NCI-H748 treated with DMSO at 0.1 percent for 48 hours (cell line): ENCODE data around the gene TCERG1L.

Experiments
- DNase-seq: peaks from one replicate; lab custom pipeline; 2025; lab: John Stamatoyannopoulos, UW

TCERG1L gene

GRCh38 chr10:131315344-131315743, 3.8 kb upstream of the TCERG1L start:
- no peak for DNase-seq

GRCh38 chr10:131314799-131315198, 3.3 kb upstream of the TCERG1L start:
- no peak for DNase-seq

GRCh38 chr10:131314148-131314547, 2.6 kb upstream of the TCERG1L start:
- DNase-seq, result no peak

GRCh38 chr10:131313377-131313776, 1.9 kb upstream of the TCERG1L start:
- no peak for DNase-seq

- no peak for DNase-seq
Measured at GRCh38 chr10:131312478-131312836, 936 bp upstream of the TCERG1L start.

DNA sequence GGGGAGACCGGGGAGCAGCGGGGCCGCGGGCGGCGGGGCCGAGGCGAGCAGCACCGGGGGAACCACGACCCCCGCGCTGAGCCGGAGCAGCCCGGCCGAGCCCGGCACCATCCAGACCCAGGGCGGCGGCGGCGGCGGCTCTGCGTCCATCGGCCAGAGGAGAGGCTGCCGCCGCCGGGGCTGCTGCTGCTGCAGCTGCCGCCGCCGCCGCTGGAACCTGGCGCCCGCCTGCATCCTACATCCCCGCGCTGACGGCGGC, 190 bp downstream of the TCERG1L start:
- no peak for DNase-seq

DNA sequence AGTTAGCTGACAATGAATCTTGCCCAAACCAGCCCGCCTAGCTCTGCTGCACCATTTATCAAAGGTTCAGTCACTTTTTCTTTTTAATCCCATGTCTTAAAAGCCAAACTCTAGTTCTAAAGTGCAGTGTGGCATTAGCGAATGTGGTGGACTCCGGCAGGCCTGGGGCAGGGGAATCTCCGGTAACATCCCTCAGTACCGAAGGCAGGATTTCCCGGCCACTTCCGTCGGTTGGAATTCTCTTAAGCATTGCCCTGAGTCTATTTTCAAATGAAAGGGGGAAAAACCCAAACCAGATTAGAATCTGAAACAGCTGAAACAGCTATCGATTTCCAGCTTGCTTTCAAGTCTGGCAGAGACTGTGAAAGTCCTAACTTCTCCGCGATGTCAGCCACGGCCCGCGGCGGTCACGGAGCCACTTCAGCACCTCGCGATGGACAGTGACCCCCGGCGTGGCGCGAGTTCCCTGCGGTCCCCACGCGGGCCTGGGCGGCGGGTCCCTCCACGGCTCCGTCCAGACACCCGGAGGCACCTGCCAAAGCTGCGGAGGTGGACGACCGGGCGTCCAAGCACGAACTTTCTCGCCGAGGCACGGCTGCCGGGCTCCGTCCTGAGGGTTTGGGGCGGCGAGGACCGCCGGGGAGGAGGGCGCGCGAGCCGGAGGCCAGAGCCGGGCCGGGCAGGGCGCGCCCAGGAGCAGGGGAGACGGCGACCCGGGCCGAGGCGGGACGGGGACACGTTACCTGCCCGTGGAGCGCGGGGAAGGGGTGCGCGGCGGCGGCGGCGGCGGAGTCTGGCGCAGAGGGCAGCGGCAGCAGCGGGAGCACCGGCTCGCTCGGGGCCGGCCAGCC, 745 bp downstream of the TCERG1L start:
- no peak for DNase-seq

GRCh38 chr10:131310142-131310541, 1.4 kb downstream of the TCERG1L start:
- peak; percentile 14 for DNase-seq

DNA sequence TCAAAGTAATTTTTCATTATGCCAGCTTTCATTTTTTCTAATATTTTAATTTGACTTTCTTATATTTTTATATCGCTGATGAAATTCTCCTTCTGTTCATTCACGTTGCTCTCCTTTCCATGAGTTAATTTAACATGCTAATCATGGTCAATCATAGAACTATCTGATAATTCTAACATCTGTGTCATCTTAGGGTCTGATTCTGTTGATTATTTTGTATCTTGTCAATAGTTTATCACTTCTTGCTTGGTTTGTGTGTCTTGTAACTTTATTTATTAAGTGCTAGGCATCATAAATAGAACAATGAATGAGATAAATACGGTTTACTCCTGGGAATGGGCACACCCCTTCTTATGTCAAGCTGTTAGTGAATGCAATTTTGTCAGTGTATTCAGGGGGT, 11.0 kb downstream of the TCERG1L start:
- no peak for DNase-seq

DNA sequence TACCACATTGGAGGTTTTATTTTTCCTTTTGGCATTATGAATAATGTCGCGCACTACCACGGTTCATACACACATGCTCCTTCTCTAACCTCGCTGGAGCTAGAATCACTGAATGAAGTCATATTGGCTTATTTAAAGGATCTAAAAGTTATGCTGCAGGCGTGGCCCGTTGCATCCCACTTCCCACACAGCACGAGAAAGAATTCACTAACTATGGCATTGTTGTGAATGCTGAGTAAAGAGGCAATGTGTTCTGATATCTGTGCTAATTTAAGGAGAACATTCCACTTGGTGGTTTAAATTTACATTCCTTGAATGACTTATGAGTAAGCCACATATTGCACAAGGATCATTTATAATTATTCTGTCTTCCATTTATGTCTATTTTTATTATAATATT, 20.7 kb downstream of the TCERG1L start:
- no peak for DNase-seq

- DNase-seq, result no peak
Measured at GRCh38 chr10:131288648-131289047, 22.9 kb downstream of the TCERG1L start.

DNA sequence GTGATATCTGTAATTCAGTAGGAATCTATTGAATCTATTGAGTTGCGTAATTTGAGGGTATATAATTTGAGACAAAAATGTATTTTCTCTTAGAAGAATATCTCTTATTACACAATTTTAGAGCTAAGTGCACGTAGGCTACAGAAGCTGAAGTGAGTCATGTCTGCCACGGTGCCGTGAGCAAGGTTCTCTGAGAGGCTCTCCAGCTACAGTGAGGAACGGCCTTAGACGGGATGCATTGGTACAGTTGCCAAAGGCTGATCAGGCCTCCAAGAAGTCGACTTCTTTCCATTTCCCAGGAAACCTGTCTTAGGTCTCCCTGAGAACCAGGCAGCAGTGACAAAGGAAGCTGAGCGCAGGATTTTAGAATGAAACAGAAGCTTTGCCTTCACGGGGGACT, 28.6 kb downstream of the TCERG1L start:
- DNase-seq, result no peak

DNA sequence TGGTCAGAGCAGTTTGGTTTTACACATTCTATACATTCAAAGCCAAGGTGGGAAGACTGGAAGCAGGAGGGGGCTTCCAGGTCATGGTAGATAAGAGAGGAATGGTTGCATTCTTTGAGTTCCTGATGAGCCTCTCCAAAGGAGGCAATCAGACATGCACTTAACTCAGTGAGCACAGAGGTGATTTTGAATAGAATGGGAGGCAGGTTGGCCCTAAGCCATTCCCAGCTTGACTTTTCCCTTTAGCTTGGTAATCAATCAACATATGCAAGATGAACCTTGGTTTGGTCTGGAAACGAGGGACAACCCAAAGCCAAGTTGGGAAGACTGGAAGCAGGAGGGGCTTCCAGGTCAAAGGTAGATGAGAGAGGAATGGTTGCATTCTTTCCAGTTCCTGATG, 31.4 kb downstream of the TCERG1L start:
- DNase-seq, result no peak

GRCh38 chr10:131279516-131279915, 32.0 kb downstream of the TCERG1L start:
- no peak for DNase-seq

- no peak for DNase-seq
Measured at GRCh38 chr10:131277969-131278368, 33.6 kb downstream of the TCERG1L start.

- DNase-seq, result no peak
Measured at GRCh38 chr10:131277278-131277677, 34.2 kb downstream of the TCERG1L start.

DNA sequence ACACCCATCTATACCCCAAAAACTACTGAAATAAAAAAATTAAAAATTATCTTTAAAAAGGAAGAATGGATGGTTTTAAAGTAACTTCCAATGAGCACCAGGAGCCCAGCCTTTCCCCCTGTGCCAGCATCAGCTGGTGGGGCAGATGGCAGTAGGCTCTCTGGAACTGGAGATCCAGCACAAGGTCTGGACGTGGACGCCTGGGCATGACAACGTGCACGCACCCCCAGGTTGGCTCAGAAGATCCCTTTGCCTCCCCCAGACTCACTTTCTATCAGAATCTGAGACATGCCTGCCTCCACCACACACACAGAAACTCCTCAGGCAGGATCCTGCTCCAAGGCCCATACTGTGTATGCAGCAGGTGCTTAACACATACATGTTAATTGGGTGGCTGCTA, 35.8 kb downstream of the TCERG1L start:
- DNase-seq, result no peak

GRCh38 chr10:131274883-131275282, 36.6 kb downstream of the TCERG1L start:
- no peak for DNase-seq

- no peak for DNase-seq
Measured at GRCh38 chr10:131274133-131274880, 37.2 kb downstream of the TCERG1L start.

- no peak for DNase-seq
Measured at GRCh38 chr10:131273476-131273875, 38.0 kb downstream of the TCERG1L start.

DNA sequence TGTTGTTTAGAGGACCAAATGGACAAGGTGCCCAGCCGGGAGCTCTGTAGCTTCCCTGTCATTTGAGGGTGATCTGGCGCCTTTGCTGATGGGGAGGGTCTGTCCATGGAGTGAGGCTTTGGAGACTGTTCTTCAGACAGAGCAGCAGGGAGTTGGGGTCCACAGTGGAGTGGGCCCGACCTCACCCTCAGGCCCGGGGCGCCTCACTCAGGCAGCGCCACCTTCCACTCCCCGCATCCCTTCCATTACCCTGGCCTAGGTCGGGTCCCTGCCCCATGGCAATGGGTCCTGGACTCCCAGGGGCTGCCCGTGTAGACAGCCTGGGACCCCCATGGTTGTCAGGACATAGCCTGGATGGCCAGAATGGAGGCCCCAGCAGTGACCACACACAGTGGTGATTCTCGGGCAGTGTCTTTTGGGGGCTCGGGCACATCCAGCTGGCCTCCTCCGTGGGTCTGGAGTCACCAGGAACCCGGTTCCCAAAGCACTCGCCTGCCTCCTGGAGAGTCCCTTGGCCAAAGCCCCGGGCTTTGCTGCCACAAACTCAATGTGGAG, 38.5 kb downstream of the TCERG1L start:
- DNase-seq, result no peak

DNA sequence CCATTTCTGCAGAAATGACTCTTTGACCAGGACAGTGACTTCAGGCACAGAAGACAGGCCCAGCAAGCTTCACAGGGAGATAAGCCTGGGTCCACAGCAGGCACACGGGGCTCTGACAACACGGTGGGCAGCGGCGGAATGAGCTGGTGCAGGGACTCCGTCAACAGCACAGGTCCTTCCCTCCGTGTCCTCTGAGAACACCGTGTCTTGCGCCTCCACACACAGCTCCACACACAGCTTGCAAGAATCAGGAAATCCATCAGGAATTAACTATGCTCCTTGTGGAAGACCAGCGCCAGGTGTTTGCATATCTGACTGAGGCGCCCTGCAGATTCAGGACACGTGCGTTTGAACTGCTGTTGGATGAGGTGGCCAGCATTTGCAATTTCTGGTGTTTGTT, 39.6 kb downstream of the TCERG1L start:
- no peak for DNase-seq

DNA sequence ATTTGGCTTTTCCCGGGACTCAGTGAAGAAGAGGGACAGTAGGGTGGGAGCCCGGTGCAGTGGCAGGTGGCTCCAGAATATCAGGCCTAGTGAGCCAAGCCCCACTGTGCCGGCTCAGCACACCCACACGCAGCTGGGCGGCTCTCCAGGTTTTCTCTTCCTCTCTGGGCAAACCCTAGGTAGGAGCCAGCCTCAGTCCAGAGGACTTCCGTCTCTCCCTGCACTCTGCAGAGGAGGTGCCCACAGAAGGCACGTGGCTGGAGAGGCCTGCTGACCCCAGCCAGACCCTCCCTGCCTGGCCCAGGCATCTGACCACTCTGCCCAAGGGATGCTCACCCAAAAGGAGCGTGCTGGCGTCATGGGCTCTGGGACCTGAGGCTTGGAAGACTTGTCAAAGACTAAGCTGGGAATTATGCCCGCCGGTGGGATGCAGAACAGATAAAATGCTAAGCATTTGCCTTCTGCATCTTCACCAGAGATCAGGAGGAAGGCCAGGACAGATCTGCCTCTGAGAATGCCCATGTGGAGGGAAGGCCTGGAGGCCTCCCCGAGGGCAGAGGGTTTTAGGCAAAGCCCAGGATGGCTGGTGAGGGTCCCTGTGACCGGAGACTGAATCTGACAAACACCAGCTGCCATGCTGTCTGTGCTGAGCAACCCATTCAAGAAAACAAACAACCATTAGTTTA, 40.2 kb downstream of the TCERG1L start:
- DNase-seq, result no peak
